GM18951 (cell line): ENCODE data around the gene ATG3.
"Not testable (repeated sequence)": the region's sequence is repeated elsewhere in the genome, so short reads cannot be mapped to it uniquely, and the experiment has no call there.

Source experiments
- POLR2A ChIP-seq: IDR thresholded peaks from 4 replicates; pipeline ENCODE4 v1.6.1; 2011; ENCODE audit warnings: mild to moderate bottlenecking; ENCODE audit not compliant: insufficient read length, insufficient read depth; ENCODE audit errors: extremely low read depth
- in situ Hi-C: fragments of 300-500 bp; cut with MboI; formaldehyde crosslinking; loops from one replicate; pipeline ENCODE4 v1.12.0; 2022; ENCODE audit warnings: low sequenced_read_pairs, mixed read lengths, inconsistent platforms; ENCODE audit not compliant: unreplicated experiment

The ATG3 gene

DNA sequence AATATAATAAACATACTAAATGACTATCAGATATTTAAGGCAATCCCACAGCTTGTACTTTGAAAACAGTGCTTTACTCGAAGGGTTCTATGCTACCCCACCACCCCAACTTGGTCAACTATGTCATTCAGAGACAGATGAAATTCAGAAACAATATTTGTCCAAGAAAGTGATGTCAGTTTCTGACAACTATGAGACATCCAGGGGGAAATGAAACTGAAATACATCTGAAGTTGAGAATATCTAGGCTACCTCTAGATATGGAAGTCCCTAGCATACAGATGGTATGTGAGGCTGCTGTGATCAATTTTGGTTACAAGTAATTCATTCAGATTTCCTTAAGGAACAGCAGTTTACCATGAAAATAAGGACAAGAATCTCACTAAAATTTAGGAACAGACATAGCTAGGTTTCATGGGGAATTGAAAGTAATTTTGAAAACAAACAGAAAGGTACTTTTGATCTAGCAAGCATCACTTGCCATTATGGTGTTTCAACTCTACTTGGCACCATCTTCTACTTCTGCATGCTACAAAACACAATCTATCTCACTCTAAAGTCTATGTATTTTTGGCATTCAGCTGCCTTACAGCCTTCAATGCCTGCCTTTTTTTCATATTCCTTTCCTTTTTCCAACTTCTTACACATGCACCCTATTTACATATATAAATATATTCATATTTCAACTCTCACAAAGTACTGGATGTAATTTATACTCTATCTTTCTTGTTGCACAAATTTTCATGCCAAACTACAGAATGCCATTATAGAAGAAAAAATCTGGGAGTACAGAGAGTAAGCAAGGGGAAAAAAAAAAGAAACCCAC lies 21.7 kb downstream of the ATG3 start:
- TF ChIP-seq POLR2A: no peak
- in situ Hi-C loops: no loop called here

- TF ChIP-seq POLR2A: no peak
- in situ Hi-C loops: no loop called here
Observed at GRCh38 chr3:112531358-112531781, 30.4 kb downstream of the ATG3 start.

- no peak for TF ChIP-seq POLR2A
- in situ Hi-C loops: no loop called here
Observed at GRCh38 chr3:112530573-112530972, 31.2 kb downstream of the ATG3 start.

- in situ Hi-C loops: loop anchor here (5.0 to 10.0 kb wide), 2 partner anchors 192 to 379 kb away; partner anchors contain the start of gene CD200
Observed at GRCh38 chr3:112524127-112524526, 37.6 kb downstream of the ATG3 start.

- in situ Hi-C loops: loop anchor here (5.0 to 10.0 kb wide), 2 partner anchors 187 to 375 kb away; partner anchors contain the start of gene CD200
- no peak for TF ChIP-seq POLR2A
Observed at GRCh38 chr3:112519424-112520001, 42.2 kb downstream of the ATG3 start.

DNA sequence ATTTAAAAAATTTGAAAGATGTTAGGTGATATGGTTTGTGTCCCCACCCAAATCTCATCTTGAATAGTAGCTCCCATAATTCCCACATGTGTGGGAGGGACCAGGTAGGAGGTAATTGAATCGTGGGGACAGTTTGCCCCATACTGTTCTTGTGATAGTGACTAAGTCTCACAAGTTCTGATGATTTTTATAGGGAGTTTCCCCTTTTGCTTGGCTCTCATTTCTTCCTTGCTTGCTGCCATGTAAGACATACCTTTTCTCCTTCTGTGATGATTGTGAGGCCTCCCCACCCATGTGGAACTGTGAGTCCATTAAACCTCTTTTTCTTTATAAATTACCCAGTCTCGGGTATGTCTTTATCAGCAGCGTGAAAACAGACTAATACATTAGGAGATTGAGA lies 42.8 kb downstream of the ATG3 start:
- in situ Hi-C loops: not testable (repeated sequence)

DNA sequence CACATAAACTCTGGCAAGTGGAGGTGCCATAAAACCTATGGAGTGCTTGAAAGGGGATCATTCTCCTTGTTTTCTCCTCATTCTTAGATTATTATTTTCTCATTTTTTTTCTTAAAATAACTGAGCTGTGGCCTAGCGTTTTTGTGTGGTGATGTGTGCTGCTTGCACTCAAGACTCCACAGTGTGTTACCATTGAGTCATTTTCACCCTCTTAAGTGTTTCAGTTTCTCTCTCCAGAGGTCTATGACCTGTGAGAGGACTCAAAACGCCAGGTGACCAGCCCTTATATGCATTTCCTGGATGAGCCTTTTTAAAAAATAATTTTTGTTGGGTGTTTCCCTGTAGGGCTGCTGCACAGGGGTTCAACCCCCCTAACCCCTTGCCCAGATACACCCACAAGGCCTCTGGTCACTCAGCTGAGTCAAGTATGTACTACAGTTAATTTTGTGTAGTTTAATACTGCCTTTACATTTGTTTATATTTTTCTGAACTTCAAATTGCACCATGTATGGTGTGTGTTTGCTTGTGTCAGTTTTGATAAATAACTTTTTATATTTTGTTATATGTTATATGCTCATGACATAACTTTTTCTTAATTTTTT lies 47.1 kb downstream of the ATG3 start:
- no peak for TF ChIP-seq POLR2A
- in situ Hi-C loops: no loop called here

GRCh38 chr3:112512320-112512719 lies 49.4 kb downstream of the ATG3 start:
- TF ChIP-seq POLR2A: no peak
- in situ Hi-C loops: no loop called here

GRCh38 chr3:112508860-112509259 lies 52.9 kb downstream of the ATG3 start:
- in situ Hi-C loops: no loop called here
- no peak for TF ChIP-seq POLR2A

- in situ Hi-C loops: no loop called here
Observed at GRCh38 chr3:112508261-112508660, 53.5 kb downstream of the ATG3 start.

GRCh38 chr3:112505907-112506306 lies 55.9 kb downstream of the ATG3 start:
- no peak for TF ChIP-seq POLR2A
- in situ Hi-C loops: no loop called here

More at GRCh38 chr3:112508261-112508660, 53.5 kb downstream of the ATG3 start:
- no peak for TF ChIP-seq POLR2A

DNA sequence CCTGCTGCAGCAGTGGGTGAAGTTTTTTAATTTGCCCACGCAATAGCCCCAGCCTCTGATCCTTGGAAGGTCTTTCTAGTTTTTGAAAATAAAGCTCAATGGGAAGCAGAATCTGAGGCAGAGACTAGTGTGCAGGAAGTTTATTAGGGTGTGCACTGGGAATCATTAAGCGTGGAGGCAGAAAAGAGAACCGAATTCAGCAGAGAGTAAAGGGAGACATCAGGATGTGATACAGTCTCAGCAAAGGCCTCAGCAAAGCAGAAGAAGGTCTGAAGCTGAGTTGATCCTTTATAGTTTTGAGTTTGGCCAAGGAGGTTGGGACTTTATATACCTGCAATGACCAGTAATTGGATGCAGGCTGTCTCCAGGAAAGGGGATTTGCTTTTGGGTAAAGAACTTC lies 57.6 kb downstream of the ATG3 start:
- TF ChIP-seq POLR2A: no peak
- in situ Hi-C loops: no loop called here

DNA sequence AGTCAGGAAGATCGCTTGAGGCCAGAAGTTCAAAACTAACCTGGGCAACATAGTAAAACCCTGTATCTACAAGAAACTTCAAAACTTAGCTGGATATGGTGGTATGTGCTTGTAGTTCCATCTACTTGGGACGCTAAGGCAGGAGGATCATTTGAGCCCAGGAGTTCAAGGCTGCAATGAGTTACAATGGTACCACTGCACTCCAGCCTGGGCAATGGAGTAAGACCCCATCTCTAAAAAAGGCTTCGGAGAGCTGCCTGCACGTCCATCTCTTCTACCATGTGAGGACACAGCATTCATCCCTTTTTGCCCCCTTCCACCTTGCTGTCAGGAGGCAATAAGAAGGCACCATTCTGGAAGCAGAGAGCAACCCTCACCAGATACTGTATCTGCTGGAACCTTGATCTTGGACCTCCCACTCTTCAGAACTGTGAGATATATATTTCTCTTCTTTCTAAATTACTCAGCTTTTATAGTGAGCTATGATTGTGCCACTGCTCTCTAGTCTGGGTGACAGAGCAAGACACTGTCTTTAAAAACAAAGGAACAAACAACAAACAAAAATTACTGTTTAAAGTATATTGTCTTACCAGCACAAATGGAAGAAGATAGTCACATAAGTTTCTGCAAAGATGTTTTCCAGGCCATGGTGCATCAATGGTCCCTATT lies 58.3 kb downstream of the ATG3 start:
- no peak for TF ChIP-seq POLR2A
- in situ Hi-C loops: no loop called here
